WERI-Rb-1 (cell line): Measurements from ENCODE around the gene DUSP12.

ENCODE experiments used
- DNase-seq: peaks from one replicate; pipeline ENCODE4 v3.0.0-alpha.2; 2020
- H3K27ac ChIP-seq: fragments of 250-450 bp; sonication (Bioruptor Pico); 2 replicates; pipeline ENCODE4 v1.5.1; 2020; ENCODE audit warnings: mild to moderate bottlenecking, moderate library complexity
- H3K27me3 ChIP-seq: fragments of 250-450 bp; sonication (Bioruptor Pico); 2 replicates; pipeline ENCODE4 v1.5.1; 2021; ENCODE audit warnings: mild to moderate bottlenecking, low read depth, moderate library complexity; ENCODE audit not compliant: insufficient read depth, severe bottlenecking
- H3K36me3 ChIP-seq: fragments of 250-450 bp; sonication (Bioruptor Pico); 2 replicates; pipeline ENCODE4 v1.5.1; 2020; ENCODE audit warnings: mild to moderate bottlenecking, moderate library complexity
- H3K4me3 ChIP-seq: 2 replicates; pipeline ENCODE4 v1.5.1; 2011; ENCODE audit warnings: low read depth, mild to moderate bottlenecking, control low read depth, low read length
- H3K9me3 ChIP-seq: fragments of 250-450 bp; sonication (Bioruptor Pico); 2 replicates; pipeline ENCODE4 v1.5.1; 2021; ENCODE audit warnings: mild to moderate bottlenecking, moderate library complexity; ENCODE audit not compliant: severe bottlenecking
- TF ChIP-seq, protein P1 (sequence below): IDR thresholded peaks from 2 replicates; pipeline ENCODE4 v1.5.1; 2011; ENCODE audit warnings: low read depth, mild to moderate bottlenecking, control low read depth, inconsistent platforms, low read length

DUSP12 gene, protein sequence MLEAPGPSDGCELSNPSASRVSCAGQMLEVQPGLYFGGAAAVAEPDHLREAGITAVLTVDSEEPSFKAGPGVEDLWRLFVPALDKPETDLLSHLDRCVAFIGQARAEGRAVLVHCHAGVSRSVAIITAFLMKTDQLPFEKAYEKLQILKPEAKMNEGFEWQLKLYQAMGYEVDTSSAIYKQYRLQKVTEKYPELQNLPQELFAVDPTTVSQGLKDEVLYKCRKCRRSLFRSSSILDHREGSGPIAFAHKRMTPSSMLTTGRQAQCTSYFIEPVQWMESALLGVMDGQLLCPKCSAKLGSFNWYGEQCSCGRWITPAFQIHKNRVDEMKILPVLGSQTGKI

DNA sequence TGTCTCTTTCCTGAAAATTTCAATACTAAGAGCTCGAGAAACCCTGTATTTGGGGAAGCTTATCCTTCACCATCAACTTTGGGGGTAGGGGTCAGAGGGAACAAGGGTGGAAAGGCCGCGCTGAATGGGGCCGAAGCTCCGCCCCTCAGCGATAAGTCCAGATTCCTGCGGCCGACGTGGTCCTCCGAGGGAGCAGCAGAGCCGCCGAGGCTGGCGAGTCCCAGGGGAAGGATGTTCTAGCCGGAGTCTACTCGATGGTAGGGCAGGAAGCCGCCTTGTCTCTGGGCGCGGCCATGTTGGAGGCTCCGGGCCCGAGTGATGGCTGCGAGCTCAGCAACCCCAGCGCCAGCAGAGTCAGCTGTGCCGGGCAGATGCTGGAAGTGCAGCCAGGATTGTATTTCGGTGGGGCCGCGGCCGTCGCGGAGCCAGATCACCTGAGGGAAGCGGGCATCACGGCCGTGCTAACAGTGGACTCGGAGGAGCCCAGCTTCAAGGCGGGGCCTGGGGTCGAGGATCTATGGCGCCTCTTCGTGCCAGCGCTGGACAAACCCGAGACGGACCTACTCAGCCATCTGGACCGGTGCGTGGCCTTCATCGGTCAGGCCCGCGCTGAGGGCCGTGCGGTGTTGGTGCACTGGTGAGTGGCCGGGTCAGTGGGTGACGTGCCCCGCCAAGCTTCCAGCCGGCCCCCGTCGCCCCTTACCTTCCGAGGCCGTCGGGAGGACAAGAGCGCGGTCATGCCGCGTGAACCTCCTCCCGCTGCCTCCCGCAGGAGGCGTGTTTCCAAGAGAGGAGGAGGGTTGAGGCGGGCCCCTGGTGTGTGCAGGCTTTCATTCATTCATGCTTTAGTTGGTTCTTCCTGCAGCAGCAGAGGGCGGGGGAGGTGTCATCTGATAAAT, at the start of gene DUSP12:
Gene DUSP12, plus strand, starts transcription at position 278 of the 899 bp plus-strand sequence. Its CDS starts 16 bp downstream, at position 294.
- peak within 1 kb of the TSS; percentile 89 for H3K4me3 ChIP-seq
- peaks cover 36% of the 10 kb centered on the region for H3K27me3 ChIP-seq
- DNase-seq: peak; percentile 99
- TF ChIP-seq, protein P1, sequence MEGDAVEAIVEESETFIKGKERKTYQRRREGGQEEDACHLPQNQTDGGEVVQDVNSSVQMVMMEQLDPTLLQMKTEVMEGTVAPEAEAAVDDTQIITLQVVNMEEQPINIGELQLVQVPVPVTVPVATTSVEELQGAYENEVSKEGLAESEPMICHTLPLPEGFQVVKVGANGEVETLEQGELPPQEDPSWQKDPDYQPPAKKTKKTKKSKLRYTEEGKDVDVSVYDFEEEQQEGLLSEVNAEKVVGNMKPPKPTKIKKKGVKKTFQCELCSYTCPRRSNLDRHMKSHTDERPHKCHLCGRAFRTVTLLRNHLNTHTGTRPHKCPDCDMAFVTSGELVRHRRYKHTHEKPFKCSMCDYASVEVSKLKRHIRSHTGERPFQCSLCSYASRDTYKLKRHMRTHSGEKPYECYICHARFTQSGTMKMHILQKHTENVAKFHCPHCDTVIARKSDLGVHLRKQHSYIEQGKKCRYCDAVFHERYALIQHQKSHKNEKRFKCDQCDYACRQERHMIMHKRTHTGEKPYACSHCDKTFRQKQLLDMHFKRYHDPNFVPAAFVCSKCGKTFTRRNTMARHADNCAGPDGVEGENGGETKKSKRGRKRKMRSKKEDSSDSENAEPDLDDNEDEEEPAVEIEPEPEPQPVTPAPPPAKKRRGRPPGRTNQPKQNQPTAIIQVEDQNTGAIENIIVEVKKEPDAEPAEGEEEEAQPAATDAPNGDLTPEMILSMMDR: peak; percentile 54
- peak within 1 kb of the TSS; percentile 97 for H3K27ac ChIP-seq
- H3K36me3 ChIP-seq: peaks cover 44% of the 10 kb centered on the region
- H3K9me3 ChIP-seq: no peaks in the 10 kb centered on the region

DNA sequence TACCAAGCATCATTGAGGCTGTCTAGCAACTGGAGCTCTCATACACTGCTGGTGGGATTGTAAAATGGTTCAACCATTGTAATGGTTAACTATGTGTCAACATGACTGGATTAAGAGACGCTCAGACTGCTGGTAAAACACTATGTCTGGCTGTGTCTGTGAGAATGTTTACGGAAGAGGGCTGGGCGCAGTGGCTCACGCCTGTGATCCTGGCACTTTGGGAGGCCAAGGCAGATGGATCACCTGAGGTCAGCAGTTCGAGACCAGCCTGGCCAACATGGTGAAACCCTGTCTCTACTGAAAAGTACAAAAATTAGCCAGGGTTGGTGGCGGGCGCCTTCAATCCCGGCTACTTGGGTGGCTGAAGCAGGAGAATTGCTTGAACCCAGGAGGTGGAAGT, 47.3 kb upstream of the DUSP12 start:
- no peak for DNase-seq
- TF ChIP-seq, protein P1: no peak
- Histone ChIP-seq H3K4me3 (no peak overlapping the region), H3K27ac (no peak overlapping the region), H3K9me3 (peaks cover 2% of the 10 kb centered on the region), H3K36me3 (no peaks in the 10 kb centered on the region), H3K27me3 (peaks cover 92% of the 10 kb centered on the region)

DNA sequence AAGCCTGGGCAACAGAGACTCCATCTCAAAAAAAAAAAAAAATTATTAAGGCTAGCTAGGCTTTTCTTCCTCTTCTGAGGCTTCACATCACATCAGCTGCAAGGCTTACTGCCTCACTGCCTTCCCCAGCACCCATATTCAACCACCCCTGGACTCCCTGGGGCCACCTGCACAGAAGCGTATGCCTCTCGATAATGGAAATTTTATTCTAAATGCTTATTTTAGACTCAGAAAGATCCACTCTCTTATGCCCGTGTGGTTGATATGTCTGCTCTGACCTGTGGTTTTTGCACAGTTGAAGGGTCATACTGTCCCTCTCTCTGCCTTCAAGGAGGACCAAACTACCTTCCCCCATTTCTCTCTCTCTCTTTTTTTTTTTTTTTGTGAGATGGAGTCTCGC, 44.0 kb upstream of the DUSP12 start:
- peaks cover 94% of the 10 kb centered on the region for H3K27me3 ChIP-seq
- H3K9me3 ChIP-seq: peaks cover 2% of the 10 kb centered on the region
- no peaks in the 10 kb centered on the region for H3K36me3 ChIP-seq
- no peak overlapping the region for H3K27ac ChIP-seq
- DNase-seq: no peak
- H3K4me3 ChIP-seq: no peak overlapping the region
- TF ChIP-seq, protein P1: no peak

DNA sequence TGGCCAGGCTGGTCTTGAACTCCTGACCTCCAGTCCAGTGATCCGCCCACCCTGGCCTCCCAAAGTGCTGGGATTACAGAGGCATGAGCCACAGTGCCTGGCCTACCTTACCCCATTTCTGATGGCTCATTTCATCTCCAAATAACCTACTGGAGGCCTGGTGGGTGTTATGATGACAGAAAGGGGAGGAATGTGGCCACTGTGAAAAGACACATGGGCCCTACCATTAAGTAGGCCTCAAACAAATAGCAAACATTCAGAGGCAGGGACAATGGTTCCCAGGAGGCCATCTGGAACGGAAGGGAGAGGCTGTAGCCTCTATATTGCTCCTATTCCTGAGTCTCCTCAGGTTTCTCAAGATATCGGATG, 43.5 kb upstream of the DUSP12 start:
- Histone ChIP-seq H3K27ac (no peak overlapping the region), H3K27me3 (peaks cover 94% of the 10 kb centered on the region), H3K4me3 (no peak overlapping the region), H3K9me3 (no peaks in the 10 kb centered on the region), H3K36me3 (no peaks in the 10 kb centered on the region)
- TF ChIP-seq, protein P1: no peak
- no peak for DNase-seq

DNA sequence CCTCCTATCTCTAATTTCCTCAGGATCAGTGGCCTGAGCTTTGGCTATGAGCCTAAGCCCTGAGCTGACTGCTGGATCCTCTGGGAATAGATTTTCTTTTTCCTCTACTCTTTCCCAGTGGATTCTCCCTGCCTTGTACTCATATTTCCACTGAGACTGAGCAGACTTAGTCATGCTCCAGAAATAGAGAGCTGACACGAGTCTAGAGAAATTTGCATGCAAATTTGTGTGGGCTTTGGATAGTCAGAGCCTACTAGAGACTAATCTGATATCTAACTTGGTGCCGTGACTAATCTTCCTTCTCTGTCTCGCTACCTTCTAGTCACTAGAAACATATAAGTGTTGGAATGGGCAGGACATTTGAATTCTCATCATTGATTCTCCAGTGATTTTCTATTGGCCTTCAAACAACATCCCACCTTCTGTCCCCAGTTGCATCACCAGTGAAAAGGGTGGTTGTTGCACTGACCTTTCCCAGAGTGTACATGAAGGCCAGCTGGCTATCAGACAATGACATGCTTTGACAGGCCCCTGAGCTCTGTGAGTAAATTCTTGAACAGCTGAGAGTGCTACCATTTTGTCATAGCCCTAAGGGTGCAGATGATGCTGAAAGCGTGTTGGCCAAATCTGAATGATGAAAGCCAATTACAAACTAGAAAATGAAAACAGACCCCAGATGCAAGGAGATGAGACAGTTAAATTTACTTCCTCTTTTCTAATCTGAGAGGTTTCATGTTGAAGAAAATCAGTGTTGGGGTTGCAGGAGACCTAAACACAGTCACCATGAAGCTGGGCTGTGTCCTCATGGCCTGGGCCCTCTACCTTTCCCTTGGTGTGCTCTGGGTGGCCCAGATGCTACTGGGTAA, 42.9 kb upstream of the DUSP12 start, which contains the start of gene FCRLA:
Gene FCRLA, plus strand, starts transcription at position 748 of the 866 bp plus-strand sequence. Its CDS starts 36 bp downstream, at position 784.
- DNase-seq: no peak
- no peak within 1 kb of the TSS for H3K27ac ChIP-seq
- H3K27me3 ChIP-seq: peaks cover 95% of the 10 kb centered on the region
- H3K36me3 ChIP-seq: no peaks in the 10 kb centered on the region
- TF ChIP-seq, protein P1: no peak
- H3K4me3 ChIP-seq: no peak within 1 kb of the TSS
- H3K9me3 ChIP-seq: no peaks in the 10 kb centered on the region
